Left hindlimb (tissue), 1 donor: ENCODE results near the gene FBXL16.
A peak's percentile ranks its signal among the peaks of the same experiment; 100 is the strongest.
"Not testable (repeated sequence)": the region's sequence is repeated elsewhere in the genome, so short reads cannot be mapped to it uniquely, and the experiment has no call there.

ENCODE experiments used
- DNase-seq: peaks from one replicate; pipeline ENCODE4 v3.0.0-alpha.2; 2018

FBXL16 gene, protein sequence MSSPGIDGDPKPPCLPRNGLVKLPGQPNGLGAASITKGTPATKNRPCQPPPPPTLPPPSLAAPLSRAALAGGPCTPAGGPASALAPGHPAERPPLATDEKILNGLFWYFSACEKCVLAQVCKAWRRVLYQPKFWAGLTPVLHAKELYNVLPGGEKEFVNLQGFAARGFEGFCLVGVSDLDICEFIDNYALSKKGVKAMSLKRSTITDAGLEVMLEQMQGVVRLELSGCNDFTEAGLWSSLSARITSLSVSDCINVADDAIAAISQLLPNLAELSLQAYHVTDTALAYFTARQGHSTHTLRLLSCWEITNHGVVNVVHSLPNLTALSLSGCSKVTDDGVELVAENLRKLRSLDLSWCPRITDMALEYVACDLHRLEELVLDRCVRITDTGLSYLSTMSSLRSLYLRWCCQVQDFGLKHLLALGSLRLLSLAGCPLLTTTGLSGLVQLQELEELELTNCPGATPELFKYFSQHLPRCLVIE

DNA sequence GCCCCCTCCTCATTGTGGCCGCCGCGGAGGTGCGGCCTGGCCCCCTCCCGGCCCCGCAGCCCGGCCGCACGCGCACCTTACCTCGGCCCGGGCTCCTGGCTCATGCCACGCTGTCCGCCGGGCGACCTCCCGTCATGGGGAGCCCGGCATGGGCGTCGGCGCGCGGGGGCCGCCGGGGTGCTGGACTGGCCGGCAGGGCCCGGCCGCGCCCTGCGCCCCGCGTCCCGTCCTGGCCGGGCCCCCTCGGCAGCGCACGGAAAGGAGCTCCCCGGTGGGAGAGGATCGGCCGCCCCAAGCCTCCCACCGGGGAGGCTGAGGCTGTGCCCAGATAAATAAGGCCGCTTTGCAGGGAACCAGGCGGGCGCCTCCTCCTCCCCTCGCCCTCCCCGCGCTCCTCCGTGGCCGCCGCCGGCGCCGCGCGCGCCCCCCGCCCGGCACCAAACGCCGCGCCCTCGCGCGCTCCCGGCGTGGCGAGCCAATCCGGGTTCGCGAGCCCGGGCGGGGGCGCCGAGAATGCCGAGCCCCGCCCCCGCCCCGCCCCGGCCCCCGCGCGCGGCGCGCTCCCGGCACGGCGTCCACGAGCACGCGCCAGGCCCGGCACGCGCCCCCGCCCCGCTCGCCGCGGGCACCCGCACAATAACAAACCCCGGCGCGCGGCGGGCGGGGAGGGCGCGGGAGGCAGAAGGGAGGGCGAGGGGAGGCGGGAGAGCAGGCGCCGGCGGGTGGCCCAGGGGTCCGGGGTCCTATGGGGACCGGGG is at the start of gene FBXL16:
Gene FBXL16, minus strand, starts transcription at position 371 of the 758 bp plus-strand sequence. CDS start 8,396 bp downstream, outside the sequence.
- DNase-seq = no peak

DNA sequence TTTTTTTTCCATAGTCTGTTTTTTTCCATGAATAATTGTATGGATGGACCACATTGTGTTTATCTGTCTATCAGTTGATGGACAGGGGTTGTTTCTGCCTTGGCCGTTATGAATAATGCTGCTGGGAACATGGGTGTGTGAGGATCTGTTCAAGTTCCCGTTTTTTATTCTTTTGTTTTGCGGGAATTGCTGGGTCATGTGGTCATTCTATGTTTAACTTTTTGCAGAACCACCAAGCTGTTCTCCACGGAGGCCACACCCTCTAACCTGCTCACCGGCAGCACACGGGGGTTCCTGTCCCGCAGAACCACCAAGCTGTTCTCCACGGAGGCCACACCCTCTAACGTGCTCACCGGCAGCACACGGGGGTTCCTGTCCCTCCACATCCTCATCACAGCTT is 49.1 kb upstream of the FBXL16 start:
- peak; percentile 9 for DNase-seq

DNA sequence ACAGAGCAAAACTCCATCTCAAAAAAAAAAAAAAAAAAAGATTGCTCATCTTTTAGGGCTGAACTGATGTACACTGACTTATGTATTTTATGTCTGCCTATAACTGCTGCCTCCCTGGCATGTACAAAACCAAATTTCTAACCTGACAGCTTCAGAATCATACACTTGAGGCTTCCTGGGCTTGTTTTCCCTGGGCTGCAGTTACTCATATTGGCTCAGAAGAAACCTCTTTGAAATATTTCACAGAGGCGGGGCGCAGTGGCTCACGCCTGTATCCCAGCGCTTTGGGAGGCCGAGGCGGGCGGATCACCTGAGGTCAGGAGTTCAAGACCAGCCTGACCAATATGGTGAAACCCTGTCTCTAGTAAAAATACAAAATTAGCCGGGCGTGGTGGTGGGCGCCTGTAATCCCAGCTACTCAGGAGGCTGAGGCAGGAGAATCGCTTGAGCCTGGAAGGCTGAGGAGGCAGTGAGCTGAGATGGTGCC is 48.6 kb upstream of the FBXL16 start:
- DNase-seq = not testable (repeated sequence)

DNA sequence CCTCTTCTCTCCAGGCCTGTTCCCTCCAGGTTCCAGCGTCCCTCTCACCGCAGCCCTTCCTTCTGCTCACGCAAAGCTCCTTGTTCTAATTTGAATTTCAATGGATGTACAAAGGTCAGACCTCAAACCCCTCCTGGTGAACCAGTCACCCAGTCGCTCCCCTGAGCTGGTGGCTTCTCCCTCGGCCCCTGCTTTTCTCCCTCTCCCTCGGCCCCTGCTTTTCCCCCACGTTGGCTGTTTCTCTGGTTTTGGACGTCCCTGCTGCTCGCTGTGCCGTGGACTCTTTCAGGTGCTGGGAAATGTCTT is 46.4 kb upstream of the FBXL16 start:
- peak; percentile 5 for DNase-seq

DNA sequence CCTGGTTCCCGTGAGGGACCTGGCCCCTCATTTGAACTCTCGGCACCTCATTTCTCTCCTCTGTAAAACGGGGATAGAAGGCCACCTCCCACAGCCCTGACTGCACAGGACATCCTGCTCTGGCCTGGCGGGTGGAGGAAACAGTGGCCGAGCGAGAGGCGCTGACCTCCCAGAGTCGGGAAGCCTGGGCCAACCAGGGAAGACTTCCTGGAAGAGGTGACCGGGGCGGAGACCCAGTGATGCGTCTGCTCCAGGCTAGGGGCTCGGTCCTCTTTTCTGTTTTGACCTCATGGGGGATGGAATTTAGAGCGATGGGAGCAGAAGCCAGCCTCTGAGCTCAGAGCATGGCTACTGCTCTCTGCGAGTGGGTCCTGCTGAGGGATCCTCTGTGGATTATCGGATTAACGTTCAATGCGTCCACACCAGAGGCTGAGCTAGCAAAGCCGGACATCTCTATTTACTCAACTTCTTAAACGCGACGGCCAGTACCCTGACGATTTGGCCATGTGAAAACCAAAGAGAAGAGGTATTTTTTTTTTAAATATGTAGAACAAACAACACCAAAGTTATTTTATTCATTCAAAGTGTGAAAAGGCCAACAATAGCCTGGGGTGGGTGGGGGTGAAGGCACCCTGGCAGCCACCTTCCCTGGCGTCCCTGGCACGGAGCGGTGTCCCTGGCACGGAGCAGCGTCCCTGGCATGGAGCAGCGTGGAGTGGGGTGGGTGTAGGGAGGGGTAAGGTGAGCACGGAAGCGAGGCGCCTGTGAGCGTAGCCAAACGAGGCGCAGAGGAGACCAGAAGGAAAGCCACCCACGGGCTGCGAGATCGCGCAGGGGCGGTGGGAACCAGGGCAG is 45.8 kb upstream of the FBXL16 start:
- DNase-seq = peak; percentile 22

DNA sequence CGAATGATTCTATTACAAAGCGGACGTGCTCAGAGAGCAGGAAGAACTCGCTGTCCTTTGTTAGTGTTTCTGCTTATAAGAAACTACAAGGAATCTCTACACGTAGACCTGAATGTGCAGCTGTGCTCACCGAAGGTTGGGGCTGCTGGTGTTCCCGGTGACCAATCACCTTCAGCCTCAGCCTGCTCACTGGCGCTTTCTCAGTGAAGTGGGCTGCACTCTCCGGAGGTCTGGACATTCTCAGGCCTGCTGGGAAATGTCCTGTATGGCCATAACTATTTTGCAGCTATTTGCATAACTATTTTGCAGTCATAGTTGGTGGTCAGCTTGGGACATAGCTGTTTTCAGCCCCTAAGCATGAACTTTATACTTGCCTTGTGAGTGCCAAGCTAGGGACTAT is 44.9 kb upstream of the FBXL16 start:
- no peak for DNase-seq

DNA sequence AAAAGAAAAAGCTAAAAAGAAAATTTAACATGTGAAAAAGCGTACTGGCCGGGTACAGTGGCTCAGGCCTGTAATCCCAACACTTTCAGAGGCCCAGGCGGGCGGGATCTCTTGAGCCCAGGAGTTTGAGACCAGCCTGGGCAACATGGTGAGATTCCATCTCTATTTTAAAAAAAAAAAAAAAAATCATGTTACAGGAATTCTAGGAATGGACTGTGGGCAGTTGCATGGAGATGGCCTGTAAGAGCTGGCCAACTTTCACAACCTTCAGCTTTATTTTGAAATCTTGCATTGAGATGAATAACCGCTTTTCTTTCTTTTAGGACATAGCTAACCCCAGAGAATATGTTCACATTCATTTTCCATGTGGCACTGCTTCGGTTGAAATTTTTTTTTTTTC is 43.4 kb upstream of the FBXL16 start:
- no peak for DNase-seq

DNA sequence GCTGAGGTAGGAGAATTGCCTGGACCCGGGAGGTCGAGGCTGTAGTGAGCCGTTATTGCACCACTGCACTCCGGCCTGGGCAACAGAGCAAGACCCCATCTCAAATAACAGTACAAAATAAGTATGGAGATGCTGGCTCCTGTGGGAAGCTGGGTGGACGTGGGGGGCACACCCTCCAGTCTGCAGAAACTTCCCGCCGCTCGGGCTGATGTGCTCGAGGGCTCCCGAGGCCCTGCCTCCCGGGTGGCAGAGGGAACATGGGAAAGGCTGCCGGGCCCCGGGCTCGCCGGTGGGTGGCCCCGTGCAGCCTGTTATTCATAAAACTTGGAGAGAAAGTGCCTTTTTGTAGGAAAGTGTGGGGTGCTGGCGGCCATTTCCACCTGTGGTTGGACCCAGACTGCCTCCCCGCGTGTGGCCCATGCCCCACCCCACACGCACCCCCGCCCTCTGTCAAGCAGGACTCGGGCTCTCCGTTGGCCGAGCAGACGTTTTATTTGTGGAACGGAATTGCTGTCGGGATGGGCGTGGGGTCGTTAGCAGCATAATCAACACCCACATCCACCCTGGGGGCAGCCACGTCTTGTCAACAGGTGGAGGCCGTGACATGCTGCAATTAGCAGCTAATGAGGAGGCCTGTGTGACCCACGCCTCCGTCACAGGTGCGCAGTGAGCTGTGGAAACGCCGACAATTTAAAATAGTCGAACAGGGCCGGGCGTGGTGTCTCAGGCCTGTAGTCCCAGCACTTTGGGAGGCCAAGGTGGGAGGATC is 42.6 kb upstream of the FBXL16 start:
- DNase-seq = peak; percentile 11

DNA sequence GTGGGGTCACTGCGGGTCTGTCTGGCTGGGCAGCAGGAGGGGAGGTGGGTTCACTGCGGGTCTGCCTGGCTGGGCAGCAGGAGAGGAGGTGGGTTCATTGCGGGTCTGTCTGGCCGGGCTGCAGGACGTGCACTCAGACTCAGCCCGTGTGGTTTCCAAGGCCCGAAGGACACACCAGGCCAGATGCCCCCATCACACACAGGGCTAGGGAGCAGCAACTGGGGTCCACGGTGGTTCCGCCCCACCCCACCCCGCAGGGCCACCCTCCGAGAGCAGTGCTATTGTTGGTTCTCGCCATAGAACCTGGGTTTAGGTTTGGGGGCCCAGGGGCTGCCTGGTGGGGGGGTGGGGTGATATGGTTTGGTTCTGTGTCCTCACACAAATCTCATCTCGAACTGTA is 41.0 kb upstream of the FBXL16 start:
- DNase-seq = no peak

DNA sequence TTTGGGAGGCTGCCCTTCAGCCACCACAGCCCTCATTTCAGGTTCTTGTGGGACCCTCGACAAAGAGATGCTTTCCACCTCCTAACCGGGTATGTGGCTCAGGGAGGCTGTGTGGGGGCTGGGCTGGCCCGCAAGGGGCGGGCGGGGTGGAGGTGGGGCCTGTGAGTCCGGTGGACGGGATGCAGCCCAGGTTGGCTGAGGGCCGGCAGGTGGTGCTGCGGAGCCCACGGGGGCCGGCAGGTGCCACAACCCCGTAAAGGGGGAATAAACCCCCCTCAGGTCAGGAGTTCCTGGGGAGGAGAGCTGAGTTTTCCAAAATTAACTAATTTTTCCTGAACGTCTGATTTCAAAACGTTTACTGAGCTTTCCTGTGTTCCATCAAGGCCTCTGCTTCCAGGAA is 40.1 kb upstream of the FBXL16 start:
- DNase-seq = peak; percentile 6

DNA sequence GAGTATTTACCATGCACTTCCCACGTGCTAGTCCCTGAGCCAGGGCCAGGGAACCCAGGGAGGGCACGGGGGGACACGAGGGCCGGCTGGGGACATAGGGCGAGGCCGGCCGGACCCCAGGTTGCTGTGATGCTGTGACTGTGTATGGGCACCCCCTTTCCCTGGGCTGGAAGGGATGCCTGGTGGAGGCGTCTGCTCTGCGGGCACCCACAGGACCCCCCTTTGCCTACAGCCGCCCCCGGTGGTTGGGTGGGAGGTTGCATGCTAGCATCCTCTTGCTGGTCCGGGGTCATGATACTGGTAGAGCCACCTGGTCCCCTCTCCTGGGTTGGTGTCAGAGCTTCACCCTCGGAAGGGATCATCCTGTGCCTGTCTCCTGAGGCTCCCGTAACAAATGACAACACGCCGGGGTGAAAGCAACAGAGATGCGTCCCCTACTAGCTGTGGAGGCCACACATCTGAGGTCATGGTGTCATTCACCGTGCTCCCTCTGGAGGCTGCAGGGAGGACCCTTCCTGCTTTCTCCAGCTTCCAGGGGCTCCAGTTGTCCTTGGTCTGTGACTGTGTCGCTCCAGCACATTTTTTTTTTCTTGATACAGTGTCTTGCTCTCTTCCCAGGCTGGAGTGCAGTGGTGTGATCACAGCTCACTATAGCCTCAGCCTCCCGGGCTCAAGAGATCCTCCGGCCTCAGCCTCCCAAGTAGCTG is 38.3 kb upstream of the FBXL16 start:
- DNase-seq = peak; percentile 30

DNA sequence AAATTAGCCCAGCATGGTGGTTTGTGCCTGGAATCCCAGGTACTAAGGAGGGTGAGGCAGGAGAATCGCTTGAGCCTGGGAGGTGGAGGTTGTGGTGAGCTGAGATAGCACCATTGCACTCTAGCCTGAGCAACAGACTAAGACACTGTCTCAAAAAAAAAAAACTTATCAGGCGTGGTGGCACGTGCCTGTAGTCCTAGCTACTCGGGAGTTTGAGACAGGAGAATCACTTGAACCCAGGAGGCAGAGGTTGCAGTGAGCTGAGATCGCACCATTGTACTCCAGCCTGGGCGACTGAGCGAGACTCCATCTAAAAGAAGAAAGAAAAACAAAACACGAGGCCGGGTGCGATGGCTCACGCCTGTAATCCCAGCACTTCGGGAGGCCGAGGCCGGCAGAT is 37.3 kb upstream of the FBXL16 start:
- DNase-seq = peak; percentile 2

DNA sequence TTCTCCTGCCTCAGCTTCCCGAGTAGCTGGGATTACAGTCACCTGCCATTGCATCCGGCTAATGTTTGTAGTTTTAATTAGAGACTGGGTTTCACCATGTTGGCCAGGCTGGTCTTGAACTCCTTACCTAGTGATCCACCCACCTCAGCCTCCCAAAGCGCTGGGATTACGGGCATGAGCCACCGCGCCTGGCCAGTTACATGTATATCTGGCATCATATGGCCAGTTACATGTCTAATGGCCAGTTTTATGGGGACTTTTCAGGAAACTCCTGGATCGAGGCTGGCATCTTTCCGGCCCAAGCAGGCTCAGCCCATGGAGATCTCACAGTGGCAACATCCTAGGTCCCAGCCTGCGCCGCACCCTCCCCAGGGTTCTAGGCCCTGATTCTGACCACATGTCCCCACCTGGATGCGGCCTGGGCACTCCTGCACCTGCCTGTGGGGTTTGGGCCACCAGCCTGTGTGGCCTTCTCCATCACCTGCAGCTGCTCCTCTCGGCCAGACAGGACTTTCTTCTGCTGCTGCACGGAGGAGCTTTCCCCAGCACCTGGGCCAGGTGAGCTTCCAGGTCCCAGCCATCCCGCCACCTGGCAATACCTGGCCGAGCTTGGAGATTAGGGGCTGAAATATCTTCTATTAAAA is 36.5 kb upstream of the FBXL16 start:
- DNase-seq = peak; percentile 23

DNA sequence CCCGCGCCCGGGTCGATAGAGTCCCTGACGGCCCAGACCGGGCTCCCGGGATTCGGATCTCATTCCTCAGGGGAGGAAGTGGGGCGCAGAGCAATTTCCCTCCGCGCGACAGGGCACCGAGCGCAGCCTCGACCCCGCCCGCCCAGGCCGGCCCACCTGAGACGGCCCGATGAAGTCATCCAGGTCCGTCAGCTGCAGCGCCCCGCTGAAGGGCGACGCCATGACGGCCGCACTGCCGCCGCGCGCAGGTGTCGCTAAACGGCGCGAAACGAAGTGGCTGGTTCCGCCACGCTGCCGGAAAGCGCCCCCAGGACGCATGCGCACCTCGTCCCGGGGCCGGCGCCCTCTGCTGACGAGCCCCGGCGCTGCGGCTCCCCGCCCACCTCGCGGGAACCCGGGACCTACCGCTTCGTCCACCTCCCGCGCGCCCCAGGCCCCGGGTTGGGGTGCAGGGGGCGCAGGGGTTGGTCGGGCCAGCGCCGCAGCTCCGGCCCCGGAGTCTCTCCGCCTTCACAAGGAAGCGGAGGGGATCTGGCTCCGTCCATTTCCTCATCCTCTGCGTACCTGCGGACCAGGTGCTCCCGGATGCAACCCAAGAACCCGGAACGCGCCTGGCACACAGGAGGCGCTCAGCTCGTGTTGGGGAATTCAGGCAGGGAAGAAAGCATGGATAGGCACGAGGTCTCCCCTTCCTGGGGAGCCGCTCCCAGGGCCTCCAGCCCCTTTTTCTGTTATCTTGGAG is 35.3 kb upstream of the FBXL16 start, which contains the start of gene CIAO3:
Gene CIAO3, minus strand, starts transcription at position 234 of the 742 bp plus-strand sequence. Its CDS starts 12 bp downstream, at position 222.
- peak; percentile 88 for DNase-seq

DNA sequence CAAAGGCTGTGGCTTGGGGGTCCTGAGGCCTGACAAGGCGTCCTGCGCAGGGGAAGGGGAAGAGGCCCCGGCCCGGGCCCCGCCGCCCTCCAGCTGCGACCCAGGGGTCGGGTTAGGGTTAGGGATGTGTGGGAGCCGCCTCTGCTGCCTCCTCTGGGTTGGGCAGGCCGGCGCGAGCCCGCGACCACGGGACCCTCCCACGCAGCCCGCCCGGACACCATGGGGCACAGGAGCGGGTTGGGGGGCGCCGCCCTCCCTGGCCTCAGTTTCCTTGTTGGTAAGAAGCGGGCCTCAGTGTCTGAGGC is 34.8 kb upstream of the FBXL16 start:
- no peak for DNase-seq

DNA sequence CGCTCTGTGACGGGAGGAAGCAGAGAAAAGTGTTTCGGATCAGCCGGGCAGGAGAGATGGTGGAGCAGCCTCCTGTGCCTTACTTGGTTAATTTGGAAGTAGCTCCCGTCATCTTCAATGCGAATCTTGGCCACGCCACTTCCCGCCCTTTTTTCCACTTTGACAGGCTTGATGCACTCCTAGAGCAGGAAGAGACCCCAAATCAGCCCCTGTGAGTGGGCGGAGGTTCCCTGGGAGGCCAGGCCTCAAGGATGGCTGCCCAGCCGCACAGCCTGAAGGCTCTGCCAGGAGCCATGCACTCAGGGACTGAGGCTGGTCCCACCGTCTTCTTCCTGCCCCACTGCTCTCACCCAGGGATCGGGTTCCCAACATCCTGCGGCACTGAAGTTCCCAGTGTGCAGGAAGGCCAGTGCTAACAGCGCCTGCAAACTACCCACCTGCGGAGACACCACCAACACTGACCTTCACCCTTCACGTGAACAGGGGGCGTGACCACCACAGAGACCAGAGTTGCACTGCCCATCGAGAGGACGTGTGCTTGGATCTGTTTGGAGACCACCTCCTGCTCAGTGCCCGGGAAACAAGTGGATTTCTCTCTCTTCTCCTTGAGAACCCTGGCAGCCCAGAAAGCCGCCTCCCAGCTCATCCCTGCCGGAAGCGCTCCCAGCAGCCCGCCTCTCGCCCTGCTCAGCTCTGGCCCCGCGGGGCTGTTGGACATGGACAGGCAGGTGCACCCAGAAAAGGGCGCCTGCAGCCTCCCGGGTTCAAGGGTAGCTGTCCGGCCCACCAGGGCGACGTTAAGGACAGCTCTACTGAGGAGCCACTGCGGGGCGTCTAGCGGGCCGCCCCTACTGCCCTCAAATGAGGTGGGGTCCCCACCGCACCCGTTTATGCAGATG is 34.2 kb upstream of the FBXL16 start:
- peak; percentile 19 for DNase-seq

DNA sequence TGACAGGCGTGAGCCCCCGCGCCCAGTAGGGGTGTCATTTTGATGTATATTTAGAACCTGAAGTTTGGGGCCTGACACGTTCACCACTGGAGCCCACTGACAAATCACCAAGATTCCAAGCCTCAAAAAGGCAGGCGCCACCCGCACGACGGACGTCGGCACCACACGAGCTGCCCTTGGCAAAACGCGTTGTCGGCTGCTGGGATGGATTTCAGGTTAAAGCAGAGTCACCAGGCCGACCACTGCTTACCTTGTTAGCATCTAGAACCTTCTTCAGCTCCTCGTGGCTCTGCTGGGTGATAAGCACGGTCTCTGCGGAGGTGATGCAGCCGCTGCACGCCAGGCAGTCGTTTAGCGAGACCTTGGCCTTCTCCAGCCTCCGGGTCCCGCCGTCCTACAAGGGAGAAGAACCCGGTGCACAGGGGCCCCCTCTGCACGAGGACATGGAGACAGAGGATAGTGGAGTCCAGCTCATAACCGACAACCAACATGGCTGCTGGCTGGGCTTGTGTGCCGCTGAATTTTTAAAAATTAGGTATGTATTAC is 31.4 kb upstream of the FBXL16 start:
- peak; percentile 23 for DNase-seq

DNA sequence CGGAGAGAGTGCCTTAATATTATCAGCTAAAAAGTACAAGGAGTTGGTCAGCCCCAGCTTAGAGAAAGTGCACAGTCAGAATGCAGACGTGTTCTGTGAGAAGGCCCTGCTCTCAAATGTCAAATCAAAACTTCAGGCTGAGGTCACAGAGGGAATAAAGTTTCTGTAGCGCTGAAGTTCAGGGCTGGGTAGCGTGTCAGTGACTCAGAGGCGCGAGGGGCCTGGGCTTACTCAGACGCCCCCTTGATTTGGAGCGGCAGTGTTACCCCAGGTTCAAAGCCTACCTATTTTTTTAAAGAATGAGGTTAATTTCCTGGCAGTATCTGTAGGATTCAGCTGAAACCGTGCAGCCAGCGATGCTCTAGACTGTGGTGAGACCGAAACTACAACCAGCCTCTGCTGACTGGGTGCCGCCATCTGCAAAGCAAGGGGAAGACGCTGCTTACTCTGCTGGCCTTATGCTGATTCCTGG is 30.4 kb upstream of the FBXL16 start:
- DNase-seq = peak; percentile 8
